HT-29 (cell line): ENCODE results near the gene PCBP1. TPM values are rescaled to one million over a fixed set of nuclear protein-coding genes. Genes with fewer than 3 reads are reported as not detected.
"Not testable (repeated sequence)": the region's sequence is repeated elsewhere in the genome, so short reads cannot be mapped to it uniquely, and the experiment has no call there.

Source experiments
- DNase-seq: peaks from one replicate; pipeline ENCODE4 v3.0.0-alpha.2; 2015; ENCODE audit warnings: low spot score
- small RNA-seq: library from RNA; depleted of rRNA; stranded (forward); fragments of <200 nt; gene quantifications from one replicate; pipeline ENCODE3, GENCODE V24; 2014
- total RNA-seq: library from RNA; depleted of rRNA; stranded (reverse); fragments of >200 nt; shearing (Covaris generic); gene quantifications from 2 replicates; pipeline ENCODE4 v1.2.3, GENCODE V29; 2014; rRNA removed

The PCBP1 gene
- total RNA-seq, 1 experiment from 2014 or later = 47.6 TPM

DNA sequence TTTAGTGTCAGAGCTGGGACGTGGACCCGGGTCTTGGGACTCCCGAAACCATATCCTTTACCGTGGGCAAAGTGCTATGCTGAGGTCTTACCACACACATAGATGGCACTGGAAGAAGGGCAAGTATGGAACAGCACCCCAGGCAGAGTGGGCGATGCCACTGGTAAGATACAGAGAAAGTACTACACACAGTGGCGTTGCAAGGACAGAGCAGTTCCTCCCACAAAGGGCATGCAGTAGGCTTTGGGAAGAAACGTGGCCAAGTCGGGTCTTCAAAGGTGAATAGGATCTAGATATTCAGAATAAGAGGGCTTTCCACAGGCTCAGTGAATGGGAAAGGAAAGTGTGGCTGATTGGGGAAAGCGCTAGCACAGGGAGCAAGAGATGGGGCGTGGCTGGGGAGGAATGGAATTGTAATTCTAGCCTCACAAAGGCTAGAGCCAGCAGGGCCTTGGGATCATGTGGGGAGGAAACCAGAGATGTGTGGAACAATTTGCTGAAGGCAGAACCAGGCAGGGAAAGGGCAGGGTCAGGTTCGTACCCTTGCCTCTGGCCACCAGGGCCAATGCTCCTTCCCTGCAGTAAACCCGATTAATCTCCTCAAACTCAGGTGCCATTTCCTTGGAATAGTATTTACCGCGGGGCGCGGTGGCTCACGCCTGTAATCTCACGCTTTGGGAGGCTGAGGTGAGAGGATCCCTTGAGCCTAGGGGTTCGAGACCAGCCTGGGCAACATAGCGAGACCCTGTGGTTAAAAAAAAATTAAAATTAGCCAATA is 36.0 kb downstream of the PCBP1 start:
- DNase-seq = peak; percentile 26

DNA sequence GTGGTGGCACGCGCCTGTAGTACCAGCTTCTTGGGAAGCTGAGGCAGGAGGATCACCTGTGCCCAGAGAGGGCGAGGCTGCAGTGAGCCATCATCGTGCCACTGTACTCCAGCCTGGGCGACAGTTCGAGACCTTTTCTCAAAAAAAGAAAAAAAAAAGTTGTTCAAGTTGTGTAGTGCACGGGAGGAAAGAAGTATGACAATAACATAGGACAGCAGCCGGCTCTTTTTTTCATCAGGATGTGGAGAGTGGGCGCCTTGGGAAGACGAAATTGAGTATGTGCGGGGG is 36.5 kb downstream of the PCBP1 start:
- DNase-seq = no peak

GRCh38 chr2:70124983-70125480 is 37.8 kb downstream of the PCBP1 start:
- peak; percentile 64 for DNase-seq

GRCh38 chr2:70125498-70125898 is 38.2 kb downstream of the PCBP1 start:
- no peak for DNase-seq

GRCh38 chr2:70126413-70126812 is 39.1 kb downstream of the PCBP1 start:
- DNase-seq = no peak

- no peak for DNase-seq
Observed at GRCh38 chr2:70128005-70128404, 40.7 kb downstream of the PCBP1 start.

- not testable (repeated sequence) for DNase-seq
Observed at GRCh38 chr2:70131344-70132143, 44.3 kb downstream of the PCBP1 start.

DNA sequence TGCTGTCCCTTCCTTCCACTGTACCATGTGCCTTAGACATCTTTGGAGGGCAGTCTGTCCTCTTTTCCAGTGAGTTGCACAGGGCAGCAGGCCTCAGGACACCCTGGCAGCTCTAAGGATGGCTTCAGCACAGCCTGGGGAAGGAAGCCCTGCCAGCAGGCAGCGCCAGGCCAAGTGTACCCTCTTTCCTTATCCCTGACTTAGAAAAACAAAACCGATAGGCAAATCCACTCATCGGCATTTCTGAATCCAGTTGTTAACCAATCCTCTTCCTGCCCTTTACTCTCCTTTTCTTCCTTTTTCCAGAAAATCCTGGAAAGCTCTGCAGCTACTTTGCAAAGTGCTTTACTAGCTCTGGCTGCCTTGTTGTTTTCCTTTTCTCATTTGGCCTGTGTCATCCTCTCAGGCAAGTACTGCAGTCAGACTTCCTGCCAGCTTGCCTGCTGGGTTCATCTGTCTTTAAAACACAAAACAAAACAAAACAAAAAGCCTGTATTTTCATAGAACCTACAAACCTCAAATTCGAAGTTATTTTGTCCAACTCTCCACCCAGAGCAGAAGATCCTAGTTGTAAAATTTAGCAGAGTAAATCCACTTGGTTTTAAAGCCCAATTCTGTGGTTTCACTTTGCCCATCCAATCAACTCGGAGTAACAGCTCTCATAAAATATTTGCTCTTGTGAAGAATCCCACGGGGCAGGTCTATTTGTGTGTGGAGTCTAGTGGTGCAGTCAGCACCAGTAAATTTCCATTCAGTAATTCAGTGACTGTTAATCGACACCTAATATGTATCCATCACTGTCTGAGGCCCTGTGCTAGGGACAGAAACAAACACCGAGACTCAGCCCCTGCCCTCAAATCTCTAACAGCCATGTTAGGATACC is 45.2 kb downstream of the PCBP1 start:
- DNase-seq = peak; percentile 58

DNA sequence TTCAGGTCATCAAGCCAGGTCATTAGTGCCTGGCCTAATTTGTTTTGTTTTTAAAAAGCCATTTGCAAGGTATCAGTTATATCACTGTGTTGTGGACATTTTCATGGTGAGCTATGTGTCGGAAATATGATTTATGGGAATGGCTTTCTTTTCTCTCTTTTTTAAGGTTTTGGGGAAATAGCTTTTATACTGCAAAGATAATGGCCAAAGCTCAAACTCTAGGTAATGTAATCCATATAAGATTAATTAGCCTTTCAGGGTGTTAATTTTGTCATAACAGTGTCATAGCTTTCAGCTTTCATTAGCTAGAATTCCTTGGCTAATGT is 45.8 kb downstream of the PCBP1 start:
- DNase-seq = no peak

- no peak for DNase-seq
Observed at GRCh38 chr2:70133491-70134322, 46.4 kb downstream of the PCBP1 start.

DNA sequence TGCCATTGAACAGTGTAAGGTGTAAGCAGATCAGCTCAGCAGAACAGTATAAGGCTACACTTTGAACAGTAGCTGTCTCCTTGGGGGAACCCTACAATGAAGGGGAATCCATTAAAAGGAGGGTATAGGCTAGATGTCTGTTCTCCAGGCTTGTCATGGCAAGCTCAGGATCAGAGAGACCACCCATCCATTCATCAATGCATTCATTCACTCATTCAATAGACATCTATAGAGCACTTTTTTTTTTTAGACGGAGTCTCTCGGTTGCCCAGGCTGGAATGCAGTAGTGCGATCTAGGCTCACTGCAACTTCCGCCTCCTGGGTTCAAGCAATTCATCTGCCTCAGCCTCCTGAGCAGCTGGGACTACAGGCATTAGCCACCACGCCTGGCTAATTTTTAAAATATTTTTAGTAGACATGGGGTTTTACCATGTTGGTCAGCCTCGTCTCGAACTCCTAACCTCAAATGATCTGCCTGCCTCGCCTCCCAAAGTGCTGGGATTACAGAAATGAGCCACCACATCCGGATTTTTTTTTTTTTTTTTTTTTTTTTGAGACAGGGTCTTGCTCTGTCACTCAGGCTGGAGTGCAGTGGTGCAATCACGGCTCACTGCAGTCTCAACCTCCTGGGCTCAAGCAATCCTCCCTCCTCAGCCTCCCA is 47.2 kb downstream of the PCBP1 start:
- DNase-seq = not testable (repeated sequence)

Small RNA genes within 50 kb of the gene (small RNA-seq; reads per million reads assigned to genes)
- gene RN7SL470P = not detected

Other genes with a start within 250 kb of the PCBP1 start
- gene SNRNP27, start 193.5 kb upstream of the PCBP1 start, total RNA-seq = 19.2 and 22.4 TPM in 2 replicates
- gene MXD1, start 172.4 kb upstream of the PCBP1 start, total RNA-seq = 18.3 and 22.3 TPM in 2 replicates
- 1.1 and 2.1 TPM in 2 replicates for gene ASPRV1, start 125.8 kb upstream of the PCBP1 start, total RNA-seq
- gene C2orf42, start 103.5 kb downstream of the PCBP1 start, total RNA-seq = 7.0 and 10.5 TPM in 2 replicates
- 49.8 and 73.9 TPM in 2 replicates for gene TIA1, start 161.2 kb downstream of the PCBP1 start, total RNA-seq
- gene PCYOX1, start 170.7 kb downstream of the PCBP1 start, total RNA-seq = 10.2 and 11.6 TPM in 2 replicates
- gene SNRPG, start 206.3 kb downstream of the PCBP1 start, total RNA-seq = 309 and 338 TPM in 2 replicates
- gene FAM136A, start 214.6 kb downstream of the PCBP1 start, total RNA-seq = 73.6 and 81.5 TPM in 2 replicates